NCI-H187 treated with DMSO at 0.1 percent for 48 hours (cell line): ENCODE results near the gene NFIB.

Source experiments
- DNase-seq: peaks from one replicate; lab custom pipeline; 2025; lab: John Stamatoyannopoulos, UW

Gene NFIB

GRCh38 chr9:14242150-14242805, 71.7 kb downstream of the NFIB start:
- no peak for DNase-seq

GRCh38 chr9:14240537-14240936, 73.4 kb downstream of the NFIB start:
- DNase-seq = no peak

- DNase-seq = no peak
Measured at GRCh38 chr9:14238518-14238917, 75.4 kb downstream of the NFIB start.

GRCh38 chr9:14238079-14238478, 75.9 kb downstream of the NFIB start:
- DNase-seq = no peak

DNA sequence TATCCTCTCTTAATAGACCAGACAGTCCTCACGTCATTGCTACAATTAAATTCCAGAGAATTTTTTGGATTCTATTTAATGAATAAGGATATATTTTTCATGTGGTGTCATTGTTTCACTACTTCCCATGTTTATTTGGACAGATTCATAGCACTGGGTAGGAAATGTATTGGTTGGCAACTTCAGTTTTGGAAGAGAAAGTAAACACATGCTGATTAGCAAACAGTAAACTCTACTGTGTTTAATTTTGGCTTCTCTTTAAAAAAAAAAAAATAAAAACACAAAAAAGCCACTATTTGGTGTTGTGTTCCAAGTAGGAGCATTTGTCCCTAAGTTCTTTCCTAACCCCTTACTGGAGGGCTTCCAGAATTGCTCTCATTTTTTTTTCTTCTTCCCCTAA, 77.3 kb downstream of the NFIB start:
- no peak for DNase-seq

DNA sequence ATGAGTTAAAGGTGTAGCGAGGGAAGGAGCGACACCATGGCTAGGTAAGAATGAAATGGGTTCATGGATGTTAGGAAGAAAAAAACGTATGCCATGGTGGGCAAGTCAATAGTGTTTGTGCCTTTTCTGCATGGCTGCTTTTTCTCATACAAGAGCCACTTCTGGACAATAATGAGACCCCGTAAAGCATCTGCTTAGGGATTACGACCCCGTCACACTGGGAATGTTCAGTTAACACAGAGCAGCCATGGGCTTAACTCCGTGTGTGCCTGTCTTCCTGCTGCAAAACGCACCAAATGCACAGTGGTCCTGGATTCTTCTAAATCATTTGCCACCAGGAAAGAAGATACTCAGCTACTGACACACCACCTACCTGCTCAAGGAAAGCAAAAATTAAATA, 81.8 kb downstream of the NFIB start:
- DNase-seq = no peak

DNA sequence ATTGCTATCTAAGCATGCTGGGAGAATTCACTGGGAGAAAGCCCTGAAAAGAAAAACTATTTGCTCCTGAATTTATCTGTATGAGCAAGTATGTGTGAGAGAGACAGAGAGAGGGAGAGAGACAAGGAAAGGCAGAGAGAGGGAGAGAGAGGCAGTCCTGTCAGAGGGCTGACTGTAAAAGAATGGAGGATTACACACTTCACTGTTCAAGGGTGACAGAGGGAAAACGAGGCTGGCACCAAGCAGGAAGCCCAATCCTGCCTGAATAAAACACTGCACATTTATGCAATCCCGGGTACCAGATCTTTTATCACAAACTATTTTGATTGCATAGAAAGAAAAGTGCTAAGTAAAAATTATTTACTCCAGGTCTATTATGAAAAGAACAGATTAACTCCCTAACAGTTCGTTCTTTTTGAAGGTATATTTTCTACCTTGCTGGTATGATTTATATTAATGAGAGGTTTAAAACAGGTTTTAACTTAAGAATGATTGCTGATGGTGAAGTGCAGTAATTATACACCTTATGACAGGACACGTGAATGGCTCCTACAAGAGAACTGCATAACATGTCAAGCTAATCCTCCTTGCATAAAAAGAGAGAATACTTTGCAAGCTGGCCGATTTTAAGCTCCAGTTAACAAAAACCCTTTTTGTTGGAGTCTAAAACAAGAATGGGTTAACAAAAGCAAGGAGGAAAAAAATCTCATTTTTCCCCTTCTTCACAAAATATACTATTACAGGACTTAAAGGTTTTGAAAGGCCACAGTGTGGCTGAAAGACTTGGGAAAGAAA, 82.5 kb downstream of the NFIB start:
- no peak for DNase-seq

DNA sequence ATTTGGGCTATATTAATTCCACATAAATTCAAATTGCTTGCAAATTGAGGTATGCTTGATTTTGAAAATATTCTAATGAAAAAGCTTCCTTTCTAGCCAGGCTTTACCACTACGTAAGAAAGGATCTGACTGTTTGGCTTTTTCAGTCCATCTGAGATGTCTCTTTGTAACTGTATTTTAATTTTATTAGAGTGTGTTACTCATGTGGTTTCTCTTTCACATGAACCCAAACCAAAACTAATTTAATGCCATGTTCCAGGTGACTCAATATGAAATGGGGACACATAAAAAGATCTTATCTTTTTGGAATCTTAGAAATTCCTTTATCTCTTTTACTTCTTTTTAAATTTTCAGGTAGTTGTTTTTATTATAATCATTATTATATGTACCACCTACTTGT, 85.3 kb downstream of the NFIB start:
- no peak for DNase-seq

- DNase-seq = no peak
Measured at GRCh38 chr9:14226855-14227532, 86.9 kb downstream of the NFIB start.

DNA sequence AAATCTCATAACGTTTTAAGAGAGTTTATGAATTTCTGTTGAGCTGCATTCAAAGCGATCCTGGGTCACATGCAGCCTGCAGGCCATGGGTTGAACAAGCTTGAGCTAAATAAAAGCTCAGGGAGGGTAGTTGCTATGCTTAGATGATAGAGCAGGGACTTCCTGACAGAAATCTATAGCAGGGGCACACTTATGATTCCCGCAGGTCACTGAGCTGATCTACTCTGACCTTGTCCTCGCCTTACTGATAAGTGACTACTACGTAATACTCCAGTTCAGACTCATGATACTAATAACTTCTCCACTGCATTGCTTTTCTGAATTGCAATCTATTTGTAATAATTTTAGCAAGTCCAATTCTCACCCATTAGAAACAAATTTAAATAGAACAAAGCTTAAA, 90.9 kb downstream of the NFIB start:
- no peak for DNase-seq

GRCh38 chr9:14222149-14222835, 91.6 kb downstream of the NFIB start:
- DNase-seq = no peak

DNA sequence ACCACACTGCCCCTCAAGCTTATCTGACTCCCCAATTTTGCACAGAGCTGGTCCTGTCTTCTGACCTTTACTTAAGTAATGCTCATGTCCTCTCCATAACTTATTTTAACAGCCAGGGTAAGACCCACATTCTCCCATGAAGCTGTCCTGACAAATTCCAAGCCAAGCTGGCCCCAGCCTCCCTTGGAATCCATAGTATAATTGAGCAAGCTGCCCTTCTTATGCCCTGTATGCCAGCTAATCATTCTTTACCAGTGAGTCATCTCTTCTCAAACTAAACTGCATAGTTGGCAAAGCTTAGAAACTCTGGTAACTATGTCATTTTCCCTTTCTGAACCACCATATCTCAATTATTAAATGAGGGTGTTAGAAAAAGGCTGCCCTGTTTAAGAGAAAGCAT, 92.4 kb downstream of the NFIB start:
- no peak for DNase-seq

- DNase-seq = no peak
Measured at GRCh38 chr9:14221119-14221518, 92.8 kb downstream of the NFIB start.

- DNase-seq = no peak
Measured at GRCh38 chr9:14220256-14220655, 93.7 kb downstream of the NFIB start.

GRCh38 chr9:14219850-14220249, 94.1 kb downstream of the NFIB start:
- DNase-seq = no peak

DNA sequence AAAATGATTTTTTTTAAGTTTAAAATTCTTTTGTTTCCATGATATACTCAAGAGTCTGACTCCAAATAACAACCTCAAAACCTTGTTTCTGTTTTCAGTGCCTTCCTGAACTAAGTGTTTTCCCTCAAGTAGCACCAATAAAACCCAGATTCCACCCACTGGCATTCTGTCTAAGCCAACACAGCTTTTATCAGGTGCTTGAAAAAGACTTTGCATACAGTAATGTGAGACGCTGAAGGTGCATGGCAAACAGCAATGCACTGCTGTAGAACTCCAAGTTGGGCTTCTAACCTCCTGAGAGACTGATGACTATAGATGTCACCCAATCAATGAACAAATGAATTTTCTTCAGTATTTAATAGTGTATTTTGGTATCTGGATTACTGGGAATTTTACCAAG, 95.7 kb downstream of the NFIB start:
- peak; percentile 59 for DNase-seq

GRCh38 chr9:14216612-14217194, 97.2 kb downstream of the NFIB start:
- no peak for DNase-seq

DNA sequence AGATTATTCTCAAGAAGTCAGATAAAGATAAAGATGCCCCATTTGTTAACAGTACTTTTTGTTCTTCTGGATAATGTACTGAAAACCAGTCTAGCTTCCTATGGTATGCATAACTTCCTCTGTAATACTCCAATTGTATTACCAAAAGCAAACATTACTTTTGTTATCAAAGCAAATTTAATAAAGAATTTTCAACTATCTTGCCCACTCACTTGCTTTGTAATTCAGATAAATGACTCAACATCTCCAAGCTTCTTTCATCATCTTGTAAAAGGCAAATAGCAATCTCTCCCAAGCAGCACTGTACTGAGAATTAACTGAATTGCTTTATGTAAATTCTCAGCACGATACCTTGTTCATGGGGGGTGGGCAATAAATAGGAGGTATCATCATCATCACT, 98.3 kb downstream of the NFIB start:
- DNase-seq = no peak

- no peak for DNase-seq
Measured at GRCh38 chr9:14214693-14215092, 99.2 kb downstream of the NFIB start.

- no peak for DNase-seq
Measured at GRCh38 chr9:14214065-14214684, 99.8 kb downstream of the NFIB start.

DNA sequence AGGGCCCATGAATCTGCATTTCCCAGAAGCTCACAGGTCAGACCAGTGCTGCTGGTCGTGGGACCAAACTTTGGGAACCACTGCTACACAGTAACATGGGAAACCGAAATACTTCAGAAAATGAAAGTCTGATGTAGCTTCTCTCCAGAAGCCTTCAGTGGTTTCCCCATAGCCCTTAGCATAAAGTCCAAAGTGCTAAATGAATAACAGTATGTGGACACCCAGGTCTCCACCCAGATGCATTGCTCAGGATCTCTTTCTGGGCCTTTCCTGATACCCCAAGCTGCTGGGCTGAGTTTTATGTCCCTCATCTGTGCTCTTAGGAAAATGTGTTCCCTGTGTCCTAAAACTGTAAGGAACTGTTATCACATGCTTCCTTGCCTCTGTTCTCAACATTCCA, 100.4 kb downstream of the NFIB start:
- DNase-seq = no peak
